Astrocyte (in vitro differentiated cells and primary cell): ENCODE results near the gene TMEM203.

Source experiments
- EZH2 ChIP-seq: IDR thresholded peaks from 2 replicates; pipeline ENCODE4 v1.6.1; 2012; ENCODE audit warnings: mild to moderate bottlenecking, low read length, inconsistent platforms; ENCODE audit not compliant: insufficient read depth
- TF ChIP-seq, protein P1 (sequence below): IDR thresholded peaks from 2 replicates; pipeline ENCODE4 v1.5.1; 2011; ENCODE audit warnings: low read depth, mild to moderate bottlenecking, inconsistent platforms, low read length, moderate library complexity; ENCODE audit not compliant: insufficient read depth

DNA sequence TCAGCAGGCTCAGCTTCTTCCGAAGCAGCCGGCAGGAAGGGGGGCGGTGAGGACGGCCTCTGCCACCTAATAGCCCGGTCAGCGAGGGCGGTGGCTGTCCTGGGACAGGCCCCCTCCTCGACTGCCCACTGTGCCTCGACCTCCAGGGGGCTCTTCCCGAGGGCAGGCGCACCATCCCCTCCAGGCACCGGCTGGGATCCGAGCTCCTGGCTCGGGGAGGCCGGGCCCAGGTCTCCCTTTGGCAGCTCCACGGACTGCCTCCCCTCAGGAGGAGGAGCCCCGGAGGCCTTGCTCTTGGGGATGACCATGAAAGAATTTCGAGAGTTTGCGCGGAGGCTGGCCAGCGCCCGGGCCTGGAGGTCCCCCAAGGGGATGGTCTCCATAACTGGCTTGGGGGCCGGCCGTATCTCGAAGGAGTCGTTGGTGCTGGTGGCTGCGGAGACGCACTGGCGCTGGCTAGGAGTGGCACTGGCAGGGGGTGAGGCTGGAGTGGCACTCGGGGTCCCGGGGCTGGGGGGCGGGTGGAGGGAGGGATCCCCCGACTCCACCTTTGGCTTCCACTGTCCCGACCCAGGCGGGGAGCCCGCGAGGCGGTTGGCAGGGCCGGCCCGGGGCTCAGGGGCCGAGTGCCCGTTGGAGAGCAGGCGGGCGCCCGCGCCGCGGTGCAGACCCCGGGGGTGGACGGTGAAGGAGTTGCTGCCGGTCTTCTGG, 5.9 kb downstream of the TMEM203 start:
- TF ChIP-seq, protein P1, sequence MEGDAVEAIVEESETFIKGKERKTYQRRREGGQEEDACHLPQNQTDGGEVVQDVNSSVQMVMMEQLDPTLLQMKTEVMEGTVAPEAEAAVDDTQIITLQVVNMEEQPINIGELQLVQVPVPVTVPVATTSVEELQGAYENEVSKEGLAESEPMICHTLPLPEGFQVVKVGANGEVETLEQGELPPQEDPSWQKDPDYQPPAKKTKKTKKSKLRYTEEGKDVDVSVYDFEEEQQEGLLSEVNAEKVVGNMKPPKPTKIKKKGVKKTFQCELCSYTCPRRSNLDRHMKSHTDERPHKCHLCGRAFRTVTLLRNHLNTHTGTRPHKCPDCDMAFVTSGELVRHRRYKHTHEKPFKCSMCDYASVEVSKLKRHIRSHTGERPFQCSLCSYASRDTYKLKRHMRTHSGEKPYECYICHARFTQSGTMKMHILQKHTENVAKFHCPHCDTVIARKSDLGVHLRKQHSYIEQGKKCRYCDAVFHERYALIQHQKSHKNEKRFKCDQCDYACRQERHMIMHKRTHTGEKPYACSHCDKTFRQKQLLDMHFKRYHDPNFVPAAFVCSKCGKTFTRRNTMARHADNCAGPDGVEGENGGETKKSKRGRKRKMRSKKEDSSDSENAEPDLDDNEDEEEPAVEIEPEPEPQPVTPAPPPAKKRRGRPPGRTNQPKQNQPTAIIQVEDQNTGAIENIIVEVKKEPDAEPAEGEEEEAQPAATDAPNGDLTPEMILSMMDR: no peak
- no peak for TF ChIP-seq EZH2
